B cell (primary cell): Measurements from ENCODE around the gene SLC26A1.

Source experiments
- EZH2 ChIP-seq: IDR thresholded peaks from 2 replicates; pipeline ENCODE4 v1.6.1; 2012; ENCODE audit warnings: borderline replicate concordance, low read depth, mild to moderate bottlenecking, moderate library complexity, low read length; ENCODE audit not compliant: insufficient read depth, poor library complexity, severe bottlenecking
- TF ChIP-seq, protein P1 (sequence below): fragments of 200-600 bp; IDR thresholded peaks from one replicate; pipeline ENCODE4 v1.8.0; 2022; ENCODE audit warnings: antibody characterized with exemption, mild to moderate bottlenecking

DNA sequence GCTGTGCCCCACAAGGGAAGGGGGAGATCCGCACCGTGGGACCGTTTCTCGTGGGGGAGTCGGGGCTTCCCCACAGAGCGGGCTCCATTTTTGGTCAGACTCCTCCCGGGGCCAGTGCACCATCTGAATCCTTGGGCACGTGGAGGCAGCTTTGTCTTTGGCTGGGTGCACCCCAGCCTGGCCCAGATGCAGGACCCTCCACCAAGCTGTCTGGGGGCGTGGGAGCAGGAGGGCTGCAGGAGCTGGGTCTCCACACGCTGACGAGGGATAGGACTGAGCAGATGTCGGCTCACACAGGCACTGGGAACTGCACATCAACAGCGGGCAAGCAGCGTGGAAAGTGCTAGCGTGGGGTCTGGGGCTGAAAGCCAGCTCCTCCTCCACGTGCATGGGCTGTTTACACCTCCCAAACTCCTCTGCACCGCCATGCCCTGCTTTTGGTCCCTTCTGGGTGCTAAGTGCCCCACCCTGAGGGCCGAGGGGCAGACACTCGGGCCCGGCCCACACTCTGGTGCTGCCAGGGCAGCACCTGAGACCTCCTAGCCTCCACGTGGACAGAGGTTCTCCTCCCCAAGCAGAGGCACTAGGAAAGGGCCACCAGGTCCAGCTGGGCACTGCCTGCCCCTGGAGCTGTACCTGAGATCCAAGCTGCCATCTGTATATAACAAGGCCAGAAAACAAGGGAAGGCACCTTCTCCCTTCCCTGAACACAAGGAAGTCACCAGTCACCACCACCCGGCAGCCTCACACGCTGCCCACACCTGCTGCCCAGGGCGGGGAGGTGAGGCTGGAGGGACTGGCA, 33.7 kb downstream of the SLC26A1 start:
- TF ChIP-seq, protein P1, sequence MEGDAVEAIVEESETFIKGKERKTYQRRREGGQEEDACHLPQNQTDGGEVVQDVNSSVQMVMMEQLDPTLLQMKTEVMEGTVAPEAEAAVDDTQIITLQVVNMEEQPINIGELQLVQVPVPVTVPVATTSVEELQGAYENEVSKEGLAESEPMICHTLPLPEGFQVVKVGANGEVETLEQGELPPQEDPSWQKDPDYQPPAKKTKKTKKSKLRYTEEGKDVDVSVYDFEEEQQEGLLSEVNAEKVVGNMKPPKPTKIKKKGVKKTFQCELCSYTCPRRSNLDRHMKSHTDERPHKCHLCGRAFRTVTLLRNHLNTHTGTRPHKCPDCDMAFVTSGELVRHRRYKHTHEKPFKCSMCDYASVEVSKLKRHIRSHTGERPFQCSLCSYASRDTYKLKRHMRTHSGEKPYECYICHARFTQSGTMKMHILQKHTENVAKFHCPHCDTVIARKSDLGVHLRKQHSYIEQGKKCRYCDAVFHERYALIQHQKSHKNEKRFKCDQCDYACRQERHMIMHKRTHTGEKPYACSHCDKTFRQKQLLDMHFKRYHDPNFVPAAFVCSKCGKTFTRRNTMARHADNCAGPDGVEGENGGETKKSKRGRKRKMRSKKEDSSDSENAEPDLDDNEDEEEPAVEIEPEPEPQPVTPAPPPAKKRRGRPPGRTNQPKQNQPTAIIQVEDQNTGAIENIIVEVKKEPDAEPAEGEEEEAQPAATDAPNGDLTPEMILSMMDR, result no peak
- no peak for TF ChIP-seq EZH2
